ENCODE measurements around the gene KRT16. TPM values are rescaled to one million over a fixed set of nuclear protein-coding genes. Genes with fewer than 3 reads are reported as not detected.

KRT16 gene
- total RNA-seq, 6 donors from 2014 or later, result not detected

- Histone ChIP-seq H3K36me3 (no peaks in the 10 kb centered on the region), H3K27me3 (no peaks in the 10 kb centered on the region), H3K27ac (no peak overlapping the region), H3K4me1 (peaks cover 0 to 8% (median 5%) of the 10 kb centered on the region in 4 donors), H3K9me3 (no peaks in the 10 kb centered on the region), H3K4me3 (no peak overlapping the region)
- no peak for ATAC-seq (ENCODE audit: low FRiP score in 2 of 2)
- TF ChIP-seq CTCF (IDR thresholded peaks at IDR 0.05) (no peak), POLR2AphosphoS5 (IDR thresholded peaks at IDR 0.05) (no peak), POLR2A (IDR thresholded peaks at IDR 0.05) (no peak), EP300 (IDR thresholded peaks at IDR 0.05) (no peak)
- DNase-seq, result no peak
- 60 to 85% methylated on average over 6 of the region's 6 CpGs for WGBS, 2 donors
Measured at GRCh38 chr17:41638941-41639340, 26.4 kb upstream of the KRT16 start.

GRCh38 chr17:41638194-41638593, 25.6 kb upstream of the KRT16 start:
- no peaks in the 10 kb centered on the region for H3K9me3 ChIP-seq
- H3K4me3 ChIP-seq, result no peak overlapping the region
- DNase-seq (no peak), ATAC-seq (ENCODE audit: low FRiP score in 2 of 2) (no peak)
- TF ChIP-seq CTCF (IDR thresholded peaks at IDR 0.05) (no peak), POLR2AphosphoS5 (IDR thresholded peaks at IDR 0.05) (no peak), POLR2A (IDR thresholded peaks at IDR 0.05) (no peak), EP300 (IDR thresholded peaks at IDR 0.05) (no peak)
- H3K27me3 ChIP-seq, result no peaks in the 10 kb centered on the region
- WGBS, 2 donors, result 80 to 89% methylated on average over 5 of the region's 5 CpGs
- no peaks in the 10 kb centered on the region for H3K36me3 ChIP-seq
- no peak overlapping the region for H3K27ac ChIP-seq
- H3K4me1 ChIP-seq, result peaks cover 0 to 8% (median 5%) of the 10 kb centered on the region in 4 donors

DNA sequence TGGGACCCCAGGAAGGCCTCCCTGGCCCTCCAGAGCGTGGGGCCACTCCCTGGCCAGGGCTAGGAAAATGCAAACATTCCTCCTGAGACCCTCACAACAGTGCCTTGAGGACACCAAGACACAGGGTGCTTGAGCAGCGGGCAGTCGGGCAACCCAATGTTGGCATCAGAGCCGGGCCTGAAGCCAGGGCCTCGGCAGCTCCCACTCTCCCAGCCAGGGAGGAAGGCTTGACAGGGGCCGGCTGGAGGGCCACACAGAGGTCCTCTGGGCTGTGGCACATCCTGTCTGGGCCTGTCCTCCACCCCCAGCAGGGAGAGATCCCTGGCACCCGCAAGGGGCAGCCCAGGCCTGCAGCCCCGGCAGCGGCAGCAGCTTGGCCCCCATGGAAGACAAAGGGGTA, 24.1 kb upstream of the KRT16 start:
- H3K36me3 ChIP-seq, result no peaks in the 10 kb centered on the region
- no peaks in the 10 kb centered on the region for H3K9me3 ChIP-seq
- 90% methylated on average over 9 of the region's 9 CpGs; no CpG with 5 or more reads in 1 of the 2 donors for WGBS, 2 donors
- DNase-seq (no peak), ATAC-seq (ENCODE audit: low FRiP score in 2 of 2) (no peak)
- no peak overlapping the region for H3K4me3 ChIP-seq
- H3K27ac ChIP-seq, result no peak overlapping the region
- H3K4me1 ChIP-seq, result peaks cover 0 to 8% (median 5%) of the 10 kb centered on the region in 4 donors
- no peaks in the 10 kb centered on the region for H3K27me3 ChIP-seq
- TF ChIP-seq CTCF (IDR thresholded peaks at IDR 0.05) (no peak), POLR2A (IDR thresholded peaks at IDR 0.05) (no peak), POLR2AphosphoS5 (IDR thresholded peaks at IDR 0.05) (no peak), EP300 (IDR thresholded peaks at IDR 0.05) (no peak)

DNA sequence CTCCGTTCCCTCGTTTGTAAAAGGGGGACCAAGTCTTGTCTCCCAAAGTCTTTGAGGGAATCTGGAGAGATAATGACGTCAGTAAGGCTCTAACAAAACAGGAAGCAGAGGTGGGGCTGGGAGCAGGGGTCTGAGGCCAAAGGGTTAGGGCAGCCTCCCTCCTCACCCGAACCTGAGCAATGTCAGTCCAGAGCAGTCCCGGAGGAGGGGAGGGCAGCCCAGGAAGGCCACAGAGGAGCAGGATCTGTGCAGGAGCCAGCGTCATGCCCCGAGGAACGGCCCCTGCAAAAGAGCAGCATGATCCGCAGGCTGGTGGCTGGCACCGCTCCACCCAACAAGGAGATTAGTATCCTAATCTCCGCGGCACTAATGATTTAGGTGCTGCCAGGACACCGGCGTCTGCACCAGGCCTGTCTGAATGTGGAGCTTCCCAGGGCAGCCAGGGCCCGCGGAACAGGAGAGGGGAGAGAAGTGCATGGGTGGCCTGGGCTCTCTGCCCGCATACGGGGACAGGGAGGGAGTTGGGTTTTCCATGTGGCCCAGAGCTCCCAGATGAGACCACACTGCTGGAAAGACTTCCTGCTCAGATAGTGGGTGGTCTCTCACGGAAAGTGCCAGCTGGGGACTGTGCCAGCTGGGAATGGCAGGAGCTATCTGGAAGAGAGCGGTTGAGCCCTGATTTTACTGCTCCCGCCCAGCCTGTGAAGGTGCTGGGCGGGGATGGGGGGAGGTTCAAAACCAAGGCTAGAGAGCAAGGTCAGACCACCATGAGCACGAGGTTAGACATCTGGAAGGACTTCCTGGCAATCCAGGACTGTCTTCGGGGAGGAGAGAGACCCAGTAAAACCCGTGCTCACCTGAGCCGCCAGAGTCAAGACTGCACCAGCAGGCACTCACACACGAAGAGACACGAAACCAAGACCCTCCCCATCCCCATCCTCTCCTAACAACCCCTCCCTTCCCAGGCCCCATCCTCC, 22.8 kb upstream of the KRT16 start:
- WGBS, 2 donors, result 63 to 64% methylated on average over 23 to 27 of the region's 28 CpGs
- H3K9me3 ChIP-seq, result no peaks in the 10 kb centered on the region
- no peak overlapping the region for H3K27ac ChIP-seq
- H3K27me3 ChIP-seq, result no peaks in the 10 kb centered on the region
- ATAC-seq (ENCODE audit: low FRiP score in 2 of 2) (no peak), DNase-seq (no peak)
- H3K4me1 ChIP-seq, result peaks cover 0 to 8% (median 5%) of the 10 kb centered on the region in 4 donors
- H3K4me3 ChIP-seq, result no peak overlapping the region
- no peak for TF ChIP-seq EP300 (IDR thresholded peaks at IDR 0.05)
- H3K36me3 ChIP-seq, result no peaks in the 10 kb centered on the region

DNA sequence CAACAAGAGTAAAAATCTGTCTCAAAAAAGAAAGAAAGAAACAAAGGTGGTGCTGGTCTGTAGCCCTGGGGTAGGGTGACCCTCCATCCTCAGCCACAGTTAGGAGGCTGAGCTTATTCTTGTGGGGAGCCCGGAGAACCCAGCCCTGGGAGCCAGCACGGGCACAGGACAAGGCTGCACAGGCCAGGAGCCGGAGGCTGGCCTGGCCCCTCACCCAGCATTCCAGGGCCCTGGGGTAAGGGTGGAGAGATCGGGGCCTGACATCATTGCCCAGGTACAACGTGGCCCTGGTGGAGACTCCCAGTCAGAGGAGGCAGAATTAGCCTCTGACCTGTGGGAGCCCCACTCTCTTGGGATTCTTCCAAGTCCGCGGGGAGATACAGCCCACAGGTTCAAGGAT, 22.1 kb upstream of the KRT16 start:
- Histone ChIP-seq H3K27me3 (no peaks in the 10 kb centered on the region), H3K9me3 (no peaks in the 10 kb centered on the region), H3K36me3 (no peaks in the 10 kb centered on the region), H3K4me3 (no peak overlapping the region), H3K4me1 (peaks cover 0 to 8% (median 5%) of the 10 kb centered on the region in 4 donors), H3K27ac (no peak overlapping the region)
- TF ChIP-seq POLR2A (IDR thresholded peaks at IDR 0.05) (no peak), CTCF (IDR thresholded peaks at IDR 0.05) (no peak), POLR2AphosphoS5 (IDR thresholded peaks at IDR 0.05) (no peak)
- WGBS, 2 donors, result 74 to 76% methylated on average over 6 to 7 of the region's 7 CpGs
- no peak for DNase-seq
- ATAC-seq (ENCODE audit: low FRiP score in 2 of 2), result no peak
